SK-N-MC (cell line): ENCODE data around the gene BNIP2.

Experiments
- EZH2 ChIP-seq: fragments of 200-600 bp; sonication (generic); IDR thresholded peaks from one replicate; pipeline ENCODE4 v1.6.1; 2017; ENCODE audit warnings: antibody characterized with exemption
- POLR2AphosphoS5 ChIP-seq: IDR thresholded peaks from 2 replicates; pipeline ENCODE4 v1.6.1; 2012; ENCODE audit warnings: mild to moderate bottlenecking, low read depth, low read length, borderline replicate concordance

DNA sequence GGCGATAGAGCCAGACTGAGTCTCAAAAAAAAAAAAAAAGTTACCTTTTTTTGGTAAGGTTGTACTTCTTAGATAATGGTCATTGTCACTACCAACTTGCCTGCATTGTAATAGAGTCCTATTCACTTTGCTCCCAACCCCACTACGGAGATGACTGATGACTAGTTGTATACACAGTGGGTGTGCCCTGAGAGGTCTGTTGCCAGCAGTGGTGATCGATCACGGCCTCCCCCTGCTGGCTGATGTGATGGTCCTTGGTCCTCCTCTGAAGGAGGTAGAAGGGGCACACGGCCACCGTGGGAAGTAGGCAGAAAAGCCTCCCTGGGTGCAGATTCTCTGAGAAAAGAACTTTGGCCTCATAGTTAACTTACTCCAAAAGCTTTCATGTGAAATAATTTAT, 66.8 kb downstream of the BNIP2 start:
- TF ChIP-seq POLR2AphosphoS5 (no peak), EZH2 (no peak)
